Karpas-422 (cell line): ENCODE data around the gene ARID2. TPM values are rescaled to one million over a fixed set of nuclear protein-coding genes. Genes with fewer than 3 reads are reported as not detected.

Experiments used
- DNase-seq: peaks from one replicate; pipeline ENCODE4 v3.0.0-alpha.2; 2015
- H2AFZ ChIP-seq: fragments of 200-600 bp; sonication (generic); 2 replicates; pipeline ENCODE4 v1.6.1; 2014; ENCODE audit warnings: antibody characterized with exemption, low read length, mixed read lengths
- H3K27ac ChIP-seq: fragments of 200-600 bp; sonication (generic); 2 replicates; pipeline ENCODE4 v1.5.1; 2014; ENCODE audit warnings: mild to moderate bottlenecking, low read length, moderate library complexity
- H3K27me3 ChIP-seq: fragments of 200-600 bp; sonication (generic); 2 replicates; pipeline ENCODE4 v1.6.1; 2014; ENCODE audit warnings: low read length, mixed read lengths
- H3K36me3 ChIP-seq: fragments of 200-600 bp; sonication (generic); 2 replicates; pipeline ENCODE4 v1.6.1; 2014; ENCODE audit warnings: low read length, mixed read lengths; ENCODE audit not compliant: insufficient read depth
- H3K4me1 ChIP-seq: fragments of 200-600 bp; sonication (generic); 2 replicates; pipeline ENCODE4 v1.6.1; 2014; ENCODE audit warnings: mild to moderate bottlenecking, low read length, mixed read lengths
- H3K4me2 ChIP-seq: fragments of 200-600 bp; sonication (generic); 2 replicates; pipeline ENCODE4 v1.6.1; 2014; ENCODE audit warnings: low read length, low read depth, mild to moderate bottlenecking; ENCODE audit not compliant: poor library complexity, severe bottlenecking
- H3K4me3 ChIP-seq: fragments of 200-600 bp; sonication (generic); 2 replicates; pipeline ENCODE4 v1.5.1; 2014; ENCODE audit warnings: mild to moderate bottlenecking, antibody characterized with exemption, low read length, mixed read lengths
- H3K79me2 ChIP-seq: fragments of 200-600 bp; sonication (generic); 2 replicates; pipeline ENCODE4 v1.6.1; 2014; ENCODE audit warnings: mild to moderate bottlenecking, low read length, mixed read lengths
- H3K9ac ChIP-seq: fragments of 200-600 bp; sonication (generic); 2 replicates; pipeline ENCODE4 v1.6.0; 2014; ENCODE audit warnings: low read length
- H3K9me2 ChIP-seq: fragments of 200-600 bp; sonication (generic), shearing (Covaris generic); replicated peaks from 2 replicates; pipeline ENCODE4 v1.6.0; 2014; ENCODE audit warnings: mild to moderate bottlenecking, low read length, moderate library complexity; ENCODE audit not compliant: insufficient read depth
- H3K9me3 ChIP-seq: fragments of 300-700, 200-600 bp; sonication (generic); 2 replicates; pipeline ENCODE4 v1.6.1; 2014; ENCODE audit warnings: low read length, mixed read lengths
- H4K20me1 ChIP-seq: fragments of 200-600 bp; sonication (generic); 2 replicates; pipeline ENCODE4 v1.6.1; 2014; ENCODE audit warnings: mild to moderate bottlenecking, antibody characterized with exemption, low read length, low read depth; ENCODE audit not compliant: insufficient read depth
- total RNA-seq: library from RNA; depleted of rRNA; stranded (reverse); fragments of >200 nt; shearing (Covaris generic); gene quantifications from 2 replicates; pipeline ENCODE4 v1.2.3, GENCODE V29; 2014; ENCODE audit warnings: low replicate concordance

The ARID2 gene
- total RNA-seq, 1 experiment from 2014 or later, result 61.9 TPM

DNA sequence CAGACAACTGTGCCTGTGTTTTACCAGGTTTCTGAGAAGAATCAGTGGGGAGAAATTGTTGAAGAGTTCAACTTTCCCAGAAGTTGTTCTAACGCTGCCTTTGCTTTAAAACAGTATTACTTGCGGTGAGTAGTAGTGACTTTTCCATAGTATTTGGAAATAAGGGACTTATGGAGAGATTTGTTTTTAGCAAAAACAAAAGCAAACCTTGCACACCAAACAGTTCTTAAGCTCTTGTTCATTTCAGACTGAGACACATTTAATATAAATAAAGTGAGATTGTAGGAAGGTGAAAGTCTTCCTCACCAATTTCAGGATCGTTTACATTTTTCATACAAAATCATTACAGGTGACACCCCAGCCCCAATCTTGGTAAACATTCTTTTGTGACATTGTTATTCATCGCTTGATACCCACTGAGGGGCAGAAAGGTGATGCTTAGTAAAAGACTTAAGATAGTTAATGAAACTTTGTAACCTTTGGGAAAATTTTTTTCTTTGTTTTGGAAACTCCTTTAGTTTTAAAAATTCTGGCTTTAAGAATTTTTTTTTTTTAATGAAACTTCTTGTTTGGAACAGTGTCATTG lies 1.8 kb downstream of the ARID2 start:
- Histone ChIP-seq H3K4me3 (peak overlapping the region; percentile 88), H3K79me2 (peaks cover 67% of the 10 kb centered on the region), H3K9me3 (no peaks in the 10 kb centered on the region), H3K4me1 (peaks cover 33% of the 10 kb centered on the region), H3K9me2 (no peaks in the 10 kb centered on the region), H3K4me2 (peak overlapping the region; percentile 87), H2AFZ (no peak overlapping the region), H3K27me3 (no peaks in the 10 kb centered on the region), H3K9ac (peak overlapping the region; percentile 84), H4K20me1 (no peaks in the 10 kb centered on the region), H3K27ac (peak overlapping the region; percentile 91), H3K36me3 (peaks cover 32% of the 10 kb centered on the region)
- peak; percentile 48 for DNase-seq

DNA sequence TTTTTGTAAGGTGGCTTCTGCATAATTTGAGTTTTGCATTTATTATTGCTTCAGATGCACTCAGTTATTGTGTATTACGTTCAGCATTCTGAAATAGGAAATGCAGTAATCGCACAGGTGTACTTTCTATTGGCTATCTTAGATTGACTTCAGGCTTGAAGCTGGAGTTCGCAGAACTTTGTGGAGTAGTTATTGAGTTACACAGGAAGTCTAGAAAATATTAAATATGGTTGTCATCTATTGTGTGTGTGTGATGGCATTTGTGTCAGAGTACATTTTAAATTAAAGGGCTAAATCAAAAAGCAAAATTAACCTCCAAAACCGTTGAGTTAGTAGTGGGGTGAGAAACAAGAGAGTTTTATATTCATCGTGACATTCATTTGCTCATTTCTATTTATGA lies 2.7 kb downstream of the ARID2 start:
- peaks cover 33% of the 10 kb centered on the region for H3K4me1 ChIP-seq
- DNase-seq, result peak; percentile 72
- H3K9me2 ChIP-seq, result no peaks in the 10 kb centered on the region
- H3K9me3 ChIP-seq, result no peaks in the 10 kb centered on the region
- no peaks in the 10 kb centered on the region for H4K20me1 ChIP-seq
- peak overlapping the region; percentile 87 for H3K4me2 ChIP-seq
- peaks cover 41% of the 10 kb centered on the region for H3K36me3 ChIP-seq
- H3K4me3 ChIP-seq, result peak overlapping the region; percentile 88
- H3K9ac ChIP-seq, result peak overlapping the region; percentile 84
- H3K27me3 ChIP-seq, result no peaks in the 10 kb centered on the region
- peaks cover 69% of the 10 kb centered on the region for H3K79me2 ChIP-seq
- H2AFZ ChIP-seq, result no peak overlapping the region
- H3K27ac ChIP-seq, result peak overlapping the region; percentile 91

DNA sequence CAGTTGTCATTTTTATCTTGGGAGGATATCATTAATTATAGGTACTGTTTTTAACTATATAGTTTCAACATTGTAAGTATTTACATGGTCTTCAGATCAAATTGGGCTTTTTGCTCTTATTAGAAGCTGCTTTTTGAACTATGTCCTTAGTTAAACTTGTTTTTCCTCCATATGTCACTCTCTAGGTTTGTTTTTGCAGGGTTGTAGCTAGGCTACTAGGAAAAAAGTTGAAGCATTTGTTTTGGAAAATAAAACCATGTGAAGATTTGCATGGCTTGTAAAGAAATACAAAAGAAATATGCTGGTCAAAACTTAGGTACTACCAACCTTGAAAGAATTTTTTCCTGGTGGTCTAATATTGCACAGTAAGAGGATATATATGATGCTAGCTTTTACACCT lies 3.4 kb downstream of the ARID2 start:
- H3K27ac ChIP-seq, result no peak overlapping the region
- H4K20me1 ChIP-seq, result no peaks in the 10 kb centered on the region
- H3K4me1 ChIP-seq, result peaks cover 30% of the 10 kb centered on the region
- H3K9me2 ChIP-seq, result no peaks in the 10 kb centered on the region
- no peak overlapping the region for H2AFZ ChIP-seq
- peak overlapping the region; percentile 87 for H3K4me2 ChIP-seq
- DNase-seq, result no peak
- H3K9ac ChIP-seq, result peak overlapping the region; percentile 18; the same call in 1 of the 2 replicates
- H3K9me3 ChIP-seq, result no peaks in the 10 kb centered on the region
- peak overlapping the region; percentile 88; the same call in 1 of the 2 replicates for H3K4me3 ChIP-seq
- H3K79me2 ChIP-seq, result peaks cover 75% of the 10 kb centered on the region
- peaks cover 48% of the 10 kb centered on the region for H3K36me3 ChIP-seq
- no peaks in the 10 kb centered on the region for H3K27me3 ChIP-seq

DNA sequence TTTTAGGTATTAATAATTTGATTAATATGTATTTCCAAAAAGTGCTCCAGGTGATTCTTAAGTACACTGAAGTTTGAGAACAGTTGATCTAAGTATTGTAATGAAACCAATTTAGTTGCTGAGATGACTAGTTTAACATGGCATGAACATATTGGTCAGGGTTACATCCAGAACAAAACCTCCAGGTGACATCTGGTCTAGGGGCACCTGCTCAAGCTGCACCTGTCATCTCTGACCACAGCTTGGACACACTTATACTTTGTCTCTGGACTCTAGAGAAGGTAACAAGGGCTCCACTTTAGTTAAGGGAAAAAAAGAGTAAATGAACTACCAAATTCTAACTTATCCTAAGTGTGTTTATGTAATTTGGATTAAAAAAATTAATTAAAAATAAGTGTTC lies 8.1 kb downstream of the ARID2 start:
- DNase-seq, result no peak
- no peaks in the 10 kb centered on the region for H4K20me1 ChIP-seq
- H3K9me3 ChIP-seq, result no peaks in the 10 kb centered on the region
- no peak overlapping the region for H3K27ac ChIP-seq
- no peaks in the 10 kb centered on the region for H3K27me3 ChIP-seq
- H3K9me2 ChIP-seq, result no peaks in the 10 kb centered on the region
- H3K4me1 ChIP-seq, result peaks cover 11% of the 10 kb centered on the region
- H3K36me3 ChIP-seq, result peaks cover 69% of the 10 kb centered on the region
- no peak overlapping the region for H2AFZ ChIP-seq
- peaks cover 99% of the 10 kb centered on the region for H3K79me2 ChIP-seq
- no peak overlapping the region for H3K4me2 ChIP-seq
- H3K4me3 ChIP-seq, result no peak overlapping the region
- H3K9ac ChIP-seq, result no peak overlapping the region

DNA sequence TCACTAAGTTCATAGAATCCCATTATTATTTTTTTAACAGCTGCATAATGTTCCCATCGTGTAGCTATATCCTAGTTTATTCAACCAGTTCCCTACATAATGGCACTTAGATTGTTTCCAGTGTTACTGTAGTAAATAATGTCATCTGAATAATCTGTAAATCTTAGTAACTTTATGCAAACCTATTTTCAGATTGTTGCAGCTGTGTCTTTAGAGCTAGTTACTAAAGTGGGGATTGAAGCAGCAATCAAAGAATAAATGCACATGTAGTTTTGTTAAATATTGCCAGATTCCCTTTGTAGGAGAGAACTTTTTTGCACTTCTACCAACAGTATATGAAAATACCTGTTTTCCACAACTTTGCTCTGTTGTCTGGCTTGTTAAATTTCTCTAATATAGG lies 13.1 kb downstream of the ARID2 start:
- peaks cover 100% of the 10 kb centered on the region for H3K79me2 ChIP-seq
- no peak for DNase-seq
- H3K9me2 ChIP-seq, result no peaks in the 10 kb centered on the region
- no peak overlapping the region for H3K9ac ChIP-seq
- no peak overlapping the region for H3K4me2 ChIP-seq
- H3K4me3 ChIP-seq, result no peak overlapping the region
- no peaks in the 10 kb centered on the region for H3K27me3 ChIP-seq
- H3K27ac ChIP-seq, result no peak overlapping the region
- H3K9me3 ChIP-seq, result no peaks in the 10 kb centered on the region
- no peak overlapping the region for H2AFZ ChIP-seq
- H3K36me3 ChIP-seq, result peaks cover 30% of the 10 kb centered on the region
- H3K4me1 ChIP-seq, result no peaks in the 10 kb centered on the region; the same call in 1 of the 2 replicates
- no peaks in the 10 kb centered on the region for H4K20me1 ChIP-seq

DNA sequence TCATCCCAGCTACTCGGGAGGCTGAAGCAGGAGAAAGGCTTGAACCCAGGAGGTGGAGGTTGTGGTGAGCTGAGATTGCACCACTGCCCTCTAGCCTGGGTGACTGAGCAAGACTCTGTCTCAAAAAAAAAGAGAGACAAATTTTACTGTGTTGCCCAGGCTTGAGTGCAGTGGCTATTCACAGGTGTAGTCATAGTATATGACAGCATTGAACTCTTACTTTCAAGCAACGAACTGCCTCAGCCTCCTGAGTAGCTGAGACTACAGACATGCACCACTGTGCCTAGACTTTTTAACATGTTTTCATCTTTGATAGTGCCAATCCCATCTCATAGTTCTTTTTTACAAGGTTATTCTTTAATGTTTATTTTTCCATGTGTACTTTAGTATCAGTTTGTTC lies 13.7 kb downstream of the ARID2 start:
- no peaks in the 10 kb centered on the region for H3K27me3 ChIP-seq
- no peaks in the 10 kb centered on the region for H4K20me1 ChIP-seq
- no peak overlapping the region for H3K4me2 ChIP-seq
- peaks cover 100% of the 10 kb centered on the region for H3K79me2 ChIP-seq
- H2AFZ ChIP-seq, result no peak overlapping the region
- H3K36me3 ChIP-seq, result peaks cover 31% of the 10 kb centered on the region
- H3K9me3 ChIP-seq, result no peaks in the 10 kb centered on the region
- no peak overlapping the region for H3K9ac ChIP-seq
- H3K4me3 ChIP-seq, result no peak overlapping the region
- H3K9me2 ChIP-seq, result no peaks in the 10 kb centered on the region
- no peak for DNase-seq
- no peaks in the 10 kb centered on the region; the same call in 1 of the 2 replicates for H3K4me1 ChIP-seq
- H3K27ac ChIP-seq, result no peak overlapping the region

DNA sequence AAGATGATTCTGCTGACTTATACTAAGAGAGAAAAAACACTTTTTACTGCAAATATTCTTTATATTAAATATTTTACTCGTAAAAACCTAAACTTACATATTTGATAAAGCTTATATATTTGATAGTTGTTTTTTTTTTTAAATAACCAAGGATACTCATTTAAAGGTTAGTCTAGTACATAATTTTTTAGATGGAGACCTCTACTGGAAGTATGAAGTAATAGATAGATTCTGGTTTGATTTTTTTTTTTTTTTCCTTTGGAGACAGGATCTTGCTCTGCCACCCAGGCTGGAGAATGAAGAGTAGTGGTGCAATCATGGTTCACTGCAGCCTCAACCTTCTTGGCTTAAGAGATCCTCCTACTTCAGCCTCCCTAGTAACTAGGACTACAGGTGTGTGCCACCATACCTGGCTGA lies 16.4 kb downstream of the ARID2 start:
- no peaks in the 10 kb centered on the region for H3K27me3 ChIP-seq
- H4K20me1 ChIP-seq, result no peaks in the 10 kb centered on the region
- peaks cover 100% of the 10 kb centered on the region for H3K79me2 ChIP-seq
- H3K4me1 ChIP-seq, result no peaks in the 10 kb centered on the region; the same call in 1 of the 2 replicates
- H3K9me2 ChIP-seq, result no peaks in the 10 kb centered on the region
- no peak overlapping the region for H3K4me3 ChIP-seq
- no peak overlapping the region for H2AFZ ChIP-seq
- H3K27ac ChIP-seq, result no peak overlapping the region
- H3K9me3 ChIP-seq, result no peaks in the 10 kb centered on the region
- H3K9ac ChIP-seq, result no peak overlapping the region
- DNase-seq, result peak; percentile 72
- peaks cover 31% of the 10 kb centered on the region for H3K36me3 ChIP-seq
- H3K4me2 ChIP-seq, result no peak overlapping the region

DNA sequence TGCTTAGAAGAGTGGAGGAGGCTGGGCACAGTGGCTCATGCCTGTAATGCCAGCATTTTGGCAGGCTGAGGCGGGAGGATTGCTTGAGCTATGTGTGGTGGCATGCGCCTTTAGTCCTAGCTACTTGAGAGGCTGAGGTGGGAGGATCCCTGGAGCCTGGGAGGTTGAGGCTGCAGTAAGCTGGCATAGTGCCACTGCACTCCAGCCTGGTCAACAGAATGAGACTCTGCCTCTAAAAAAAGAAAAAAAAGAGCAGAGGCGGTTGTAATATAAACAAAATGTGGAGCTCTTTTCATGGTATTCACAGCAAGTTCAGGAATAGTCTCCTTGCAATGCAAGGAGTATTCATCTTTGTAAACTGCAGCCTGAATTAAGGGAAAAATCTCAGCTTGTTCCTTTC lies 27.2 kb downstream of the ARID2 start:
- peaks cover 98% of the 10 kb centered on the region for H3K79me2 ChIP-seq

More for the DNA sequence above, 27.2 kb downstream of the ARID2 start:
- Histone ChIP-seq H4K20me1 (no peaks in the 10 kb centered on the region), H3K27me3 (no peaks in the 10 kb centered on the region), H3K9ac (no peak overlapping the region), H3K4me3 (no peak overlapping the region), H2AFZ (no peak overlapping the region), H3K4me2 (no peak overlapping the region), H3K36me3 (no peaks in the 10 kb centered on the region), H3K9me3 (no peaks in the 10 kb centered on the region), H3K9me2 (no peaks in the 10 kb centered on the region), H3K27ac (no peak overlapping the region), H3K4me1 (peaks cover 24% of the 10 kb centered on the region)
- no peak for DNase-seq
